Measurements from ENCODE around the gene TSC2.

GRCh38 chr16:2013527-2013926, 34.3 kb upstream of the TSC2 start:
- TF ChIP-seq CTCF (IDR thresholded peaks at IDR 0.05; ENCODE audit: low read length) (no peak), EZH2 (IDR thresholded peaks at IDR 0.05; ENCODE audit: borderline replicate concordance, low read length) (no peak)
